HG02588 (cell line): ENCODE measurements around the gene TMEM79.

Experiments
- ATAC-seq: cut with Tn5 transposase; IDR thresholded peaks from one replicate; pipeline ENCODE4 v1.9.1; 2021; ENCODE audit warnings: mild to moderate bottlenecking, moderate library complexity; ENCODE audit not compliant: unreplicated experiment

TMEM79 gene

DNA sequence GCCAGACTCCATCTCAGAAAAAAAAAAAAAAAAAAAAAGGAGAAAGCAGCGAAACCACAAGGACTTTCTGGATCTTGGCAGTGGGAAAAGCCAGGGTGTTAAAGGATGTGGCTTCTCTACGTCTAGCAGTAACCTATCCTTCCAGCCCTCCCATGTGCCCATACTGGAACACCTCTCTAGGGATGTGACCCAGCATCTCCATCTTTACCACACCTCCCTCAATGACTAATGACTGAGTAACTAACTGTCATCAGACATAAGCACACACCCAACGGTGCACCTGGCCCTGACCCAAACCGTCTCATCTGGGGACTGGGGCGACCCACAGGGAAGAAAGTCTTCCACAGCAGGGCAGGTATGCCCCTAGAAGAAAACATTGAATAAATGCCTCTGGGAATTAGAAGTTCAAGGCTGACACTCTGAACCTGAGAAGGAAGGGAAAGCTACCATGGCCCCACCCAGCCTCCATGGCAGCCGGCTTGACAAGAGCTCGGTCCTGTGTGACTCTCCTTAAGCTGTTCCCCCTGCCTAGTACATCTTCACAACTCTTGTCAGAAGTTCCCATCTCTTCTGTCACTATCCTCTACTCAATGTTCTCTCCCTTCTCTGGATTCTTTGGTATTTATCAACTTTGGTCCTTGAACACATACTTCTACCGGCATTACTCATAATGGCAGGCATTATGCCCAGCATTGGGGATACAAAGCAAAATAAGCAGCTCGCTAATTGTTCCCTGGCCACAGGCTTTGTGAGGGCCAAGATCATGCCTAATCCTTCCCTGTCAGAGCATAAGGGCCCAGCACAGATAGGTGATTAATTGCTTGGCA is 21.5 kb upstream of the TMEM79 start:
- no peak for ATAC-seq

DNA sequence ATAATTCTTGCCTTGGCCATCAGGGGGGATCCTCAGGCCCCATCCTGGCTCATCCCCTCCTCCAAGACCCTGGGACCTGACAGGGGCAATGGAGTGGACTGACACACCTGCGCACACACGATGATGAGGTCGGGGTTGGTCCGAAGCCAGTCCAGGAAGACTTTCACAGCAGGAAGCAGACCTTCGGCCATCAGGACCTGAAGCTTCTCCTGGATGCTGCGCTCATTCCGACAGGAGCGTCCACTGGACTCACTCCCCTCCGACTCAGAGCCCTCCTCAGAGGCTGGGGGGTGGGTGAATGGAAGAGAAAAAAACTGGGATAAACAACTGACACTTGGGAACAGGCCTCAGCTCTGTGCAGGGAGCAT is 20.9 kb upstream of the TMEM79 start:
- ATAC-seq = no peak

DNA sequence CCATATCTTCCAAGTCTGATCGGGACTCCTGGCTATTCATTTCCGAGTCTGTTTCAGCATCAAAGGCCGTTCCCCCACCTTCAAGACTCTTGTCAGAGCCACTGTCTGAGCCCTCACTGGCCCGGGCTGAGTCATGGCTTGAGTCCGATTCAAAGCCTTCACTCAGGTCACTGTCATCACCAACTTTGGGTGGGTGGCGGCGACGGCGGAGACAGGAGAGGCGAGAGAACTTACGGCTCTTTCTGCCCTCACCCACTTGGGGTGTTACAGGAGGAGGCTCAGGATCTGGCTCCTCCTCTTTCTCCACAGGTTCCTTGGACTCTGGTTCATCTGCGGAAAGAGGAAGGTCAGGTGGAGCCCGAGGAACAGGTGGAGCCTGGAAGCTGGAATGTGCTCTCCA is 18.1 kb upstream of the TMEM79 start:
- no peak for ATAC-seq

DNA sequence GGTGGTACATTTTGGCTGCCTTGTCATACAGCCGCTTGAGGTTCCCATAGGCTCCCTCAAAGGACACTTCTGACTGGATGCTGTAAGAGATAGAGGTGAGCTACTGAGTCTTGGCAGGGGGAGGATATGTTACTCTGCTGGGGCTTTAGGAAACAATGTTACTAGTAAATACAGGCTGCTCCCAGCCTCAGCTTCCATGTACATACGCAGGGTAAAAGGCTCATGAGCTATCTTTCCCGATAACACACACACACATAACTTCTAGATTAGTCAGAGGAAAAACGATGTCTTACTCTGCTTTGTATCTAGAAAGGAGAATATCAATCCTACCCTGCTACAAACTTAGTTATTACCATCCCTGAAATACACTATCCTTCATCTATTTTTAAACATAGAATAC is 15.8 kb upstream of the TMEM79 start:
- ATAC-seq = no peak

DNA sequence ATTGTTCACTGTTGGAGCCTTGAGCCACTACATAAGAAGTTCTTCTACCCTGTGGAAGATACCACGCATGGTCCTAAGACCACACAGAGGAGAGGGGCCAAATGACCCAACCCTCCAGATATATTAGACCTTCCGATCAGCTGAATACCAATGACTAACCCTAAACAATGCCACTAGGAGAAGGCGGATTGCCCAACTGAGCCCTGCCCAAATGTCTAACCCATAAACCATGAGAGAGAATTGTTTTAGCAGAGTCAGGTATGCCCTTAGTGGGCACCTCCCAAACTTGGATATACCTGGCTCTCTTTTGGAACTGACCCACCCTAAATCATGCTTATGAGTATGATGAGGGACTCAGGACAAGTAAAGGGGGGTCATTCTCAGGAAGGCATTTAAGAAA is 13.8 kb upstream of the TMEM79 start:
- no peak for ATAC-seq

DNA sequence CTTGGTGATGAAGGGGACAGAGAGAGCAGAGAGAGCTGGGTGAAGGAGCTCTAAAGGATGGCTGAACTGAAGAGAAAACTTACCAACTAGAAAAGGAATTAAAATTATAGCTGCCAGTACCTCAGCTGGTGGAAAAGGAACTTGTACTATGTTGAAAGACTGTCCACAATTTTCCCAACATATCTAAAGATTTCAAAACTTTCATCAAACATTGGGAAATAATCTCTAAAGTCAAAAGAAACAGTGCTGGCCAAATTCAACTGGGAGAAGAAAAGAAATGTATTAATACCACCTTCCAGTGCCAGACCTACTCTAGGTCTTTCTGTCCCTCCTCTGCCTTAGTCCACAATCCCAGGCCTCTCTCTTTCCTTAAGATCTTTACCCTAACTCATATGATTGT is 7.6 kb upstream of the TMEM79 start:
- ATAC-seq = no peak

DNA sequence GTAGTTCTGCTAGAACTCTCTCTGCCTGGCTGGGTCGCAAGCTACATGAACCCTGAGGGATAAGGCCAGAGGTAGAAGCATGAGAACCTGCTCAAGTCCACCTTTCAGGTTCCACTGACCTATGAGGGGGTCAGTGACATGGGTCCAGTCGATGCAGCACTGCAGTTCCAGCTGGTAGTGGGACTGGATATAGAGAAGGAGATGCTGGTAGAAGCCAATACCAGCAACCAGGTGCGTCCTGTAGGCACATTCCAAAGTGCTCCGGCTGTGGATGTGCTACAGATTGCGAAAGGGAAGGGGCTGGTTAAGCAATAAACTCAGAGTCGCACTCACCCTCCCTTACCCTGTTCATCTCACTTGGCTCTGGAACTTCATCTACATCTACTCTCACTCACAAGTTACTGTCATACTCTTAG is 7.2 kb upstream of the TMEM79 start:
- no peak for ATAC-seq

DNA sequence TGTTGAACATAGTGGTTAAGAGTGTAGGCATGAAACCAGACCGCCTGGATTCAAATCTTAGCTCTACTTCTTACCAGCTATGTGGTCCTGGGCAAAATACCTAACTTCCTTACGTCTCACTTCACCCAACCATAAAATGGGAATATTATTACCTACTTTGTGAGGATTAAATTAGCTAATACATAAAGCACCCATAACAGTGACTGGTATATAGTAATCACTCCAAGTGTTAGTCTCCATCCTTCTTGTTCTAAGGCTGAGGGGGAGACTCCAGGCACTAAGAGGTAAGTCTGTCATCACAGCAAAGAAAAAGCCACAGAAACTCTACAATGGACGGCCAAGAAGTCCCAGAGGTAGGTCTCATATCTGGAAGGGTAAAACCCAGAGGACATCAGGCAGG is 4.3 kb upstream of the TMEM79 start:
- no peak for ATAC-seq

DNA sequence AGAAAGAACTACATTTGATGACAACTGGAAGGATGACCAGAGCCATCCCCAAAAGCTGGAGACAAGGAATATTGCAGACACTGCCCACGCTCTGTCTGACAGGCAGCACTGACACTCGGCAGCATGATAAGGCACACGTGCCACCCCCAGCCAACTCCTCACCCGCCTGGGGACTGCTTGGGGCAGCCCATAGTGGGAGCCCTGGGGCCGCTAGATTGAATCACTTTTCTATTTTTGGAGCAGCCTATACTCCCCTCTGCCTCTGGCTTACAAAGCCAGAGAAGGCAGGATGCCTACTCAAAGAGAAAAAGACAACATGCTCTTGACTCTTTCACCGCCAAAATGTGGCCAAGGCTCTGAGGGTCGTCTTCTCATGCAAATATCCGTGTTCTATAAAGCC is 2.8 kb upstream of the TMEM79 start:
- ATAC-seq = peak; percentile 39

DNA sequence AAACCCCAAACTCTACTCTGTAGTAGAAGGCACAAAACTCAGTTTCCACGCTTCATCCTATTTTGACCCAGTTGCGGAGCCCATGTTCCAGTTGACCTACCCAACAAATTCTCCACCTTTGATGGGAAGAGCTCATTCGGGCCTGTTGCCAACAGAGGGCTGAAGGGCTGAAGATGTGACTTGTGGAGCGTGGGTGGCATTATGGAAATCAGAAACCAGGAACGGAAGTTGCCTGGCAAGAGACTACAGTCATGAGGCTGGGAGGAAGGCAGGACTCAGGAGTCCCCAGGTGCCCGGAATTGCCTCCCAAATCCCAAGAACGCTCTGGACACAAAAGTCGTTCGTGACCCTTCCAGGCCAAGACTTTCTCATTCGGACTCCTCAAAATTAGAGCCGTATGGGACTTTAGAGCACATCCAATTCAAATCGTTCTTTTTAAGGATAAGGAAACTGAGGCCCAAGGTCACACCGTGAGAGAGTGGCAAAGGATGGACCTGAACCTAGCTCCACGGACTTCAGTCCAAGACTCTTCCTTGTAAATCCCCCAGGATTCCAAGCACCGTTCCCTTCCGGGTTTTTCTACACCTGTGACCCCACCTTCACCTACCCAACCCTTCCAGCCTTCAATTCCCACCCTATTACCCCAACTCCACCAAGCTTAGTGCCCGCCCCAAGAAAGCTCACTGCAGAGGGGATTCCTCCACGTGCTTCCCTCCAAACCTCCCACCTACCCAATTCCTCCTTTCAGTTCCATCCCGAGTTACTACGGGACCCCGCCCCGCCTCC is 2.2 kb upstream of the TMEM79 start:
- ATAC-seq = no peak

DNA sequence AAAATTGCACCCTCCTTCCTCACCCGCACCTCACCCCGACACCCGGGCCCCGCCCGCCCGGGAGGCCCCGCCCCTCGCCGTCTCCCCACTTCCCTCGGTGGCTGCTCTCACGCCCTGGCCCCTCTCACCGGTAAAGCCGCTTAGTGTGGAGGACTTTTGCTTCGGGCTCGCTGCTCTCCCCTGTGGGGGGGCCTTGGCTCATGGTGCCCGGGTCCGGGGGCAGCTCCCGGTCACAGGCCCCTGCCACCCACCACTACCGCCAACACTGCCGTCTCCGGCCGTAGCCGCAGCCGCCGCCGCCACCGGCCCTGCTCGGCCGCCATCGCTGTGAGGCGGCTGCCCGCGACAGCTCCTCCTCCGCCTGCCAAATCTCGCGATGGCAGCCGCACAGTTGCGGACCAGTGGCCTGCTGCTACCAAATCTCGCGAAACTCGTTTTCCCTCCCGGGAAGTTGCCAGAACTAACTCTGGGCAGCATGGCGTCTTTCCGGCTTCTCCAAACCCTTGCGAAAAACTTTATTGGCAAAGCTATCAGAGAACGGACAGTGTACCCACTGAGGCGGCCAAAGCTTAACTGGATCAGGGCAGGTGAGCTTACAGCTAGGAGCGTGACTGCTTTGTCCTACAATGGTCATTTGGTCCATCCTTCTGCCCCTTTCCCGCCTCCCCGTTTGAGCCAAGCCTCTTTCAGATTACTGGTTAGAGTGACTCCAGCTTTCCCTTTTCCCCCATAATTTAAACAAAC is 1.5 kb upstream of the TMEM79 start, which contains the start of gene SMG5:
Gene SMG5, minus strand, starts transcription at position 347 of the 744 bp plus-strand sequence. Its CDS starts 145 bp downstream, at position 202.
- ATAC-seq = peak; percentile 80

DNA sequence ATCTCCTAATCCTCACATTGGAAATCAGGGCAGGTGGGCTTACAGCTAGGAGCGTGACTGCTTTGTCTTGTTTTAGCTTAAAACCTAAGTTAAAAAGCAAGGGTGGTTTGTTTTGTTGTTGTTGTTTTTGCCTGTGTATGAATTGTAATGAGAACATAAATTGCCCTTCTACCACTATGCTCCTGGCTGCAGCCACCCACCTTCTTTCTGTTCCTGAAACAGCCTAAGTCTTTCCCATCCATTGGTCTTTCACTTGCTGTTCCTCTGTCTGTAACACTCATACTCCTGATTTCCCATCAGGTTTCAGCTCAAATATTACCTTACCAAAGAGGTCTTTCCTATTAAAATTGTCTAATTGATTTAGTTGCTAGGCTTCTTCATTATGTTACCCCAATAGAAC is 604 bp upstream of the TMEM79 start:
- ATAC-seq = no peak

DNA sequence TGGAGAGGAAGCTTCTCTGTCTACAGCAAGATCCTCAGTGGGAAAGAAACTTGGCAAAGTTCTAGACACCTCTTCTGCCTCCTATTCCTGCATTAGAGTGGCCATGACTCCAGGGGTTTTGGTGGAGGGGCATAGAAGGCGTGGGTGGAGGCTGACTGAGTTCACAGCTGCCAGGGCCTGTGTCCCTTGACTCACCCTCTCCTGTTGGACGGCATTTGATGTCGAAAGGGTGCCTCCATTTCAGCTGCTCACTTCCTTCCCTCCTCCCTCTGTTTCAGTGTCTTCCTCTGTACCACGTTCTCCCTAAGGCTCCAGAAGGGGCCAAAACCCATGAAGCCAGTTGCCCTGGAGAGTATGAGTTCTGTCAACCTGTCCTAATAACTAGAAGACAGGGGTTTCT is 632 bp downstream of the TMEM79 start:
- ATAC-seq = no peak

DNA sequence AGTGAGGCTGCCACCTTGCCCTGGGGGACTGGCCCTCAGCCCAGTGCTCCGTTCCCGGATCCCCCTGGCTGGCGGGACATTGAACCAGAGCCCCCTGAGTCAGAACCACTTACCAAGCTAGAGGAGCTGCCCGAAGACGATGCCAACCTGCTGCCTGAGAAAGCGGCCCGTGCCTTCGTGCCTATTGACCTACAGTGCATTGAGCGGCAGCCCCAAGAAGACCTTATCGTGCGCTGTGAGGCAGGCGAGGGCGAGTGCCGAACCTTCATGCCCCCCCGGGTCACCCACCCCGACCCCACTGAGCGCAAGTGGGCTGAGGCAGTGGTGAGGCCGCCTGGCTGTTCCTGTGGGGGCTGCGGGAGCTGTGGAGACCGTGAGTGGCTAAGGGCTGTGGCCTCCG is 1.3 kb downstream of the TMEM79 start:
- no peak for ATAC-seq

DNA sequence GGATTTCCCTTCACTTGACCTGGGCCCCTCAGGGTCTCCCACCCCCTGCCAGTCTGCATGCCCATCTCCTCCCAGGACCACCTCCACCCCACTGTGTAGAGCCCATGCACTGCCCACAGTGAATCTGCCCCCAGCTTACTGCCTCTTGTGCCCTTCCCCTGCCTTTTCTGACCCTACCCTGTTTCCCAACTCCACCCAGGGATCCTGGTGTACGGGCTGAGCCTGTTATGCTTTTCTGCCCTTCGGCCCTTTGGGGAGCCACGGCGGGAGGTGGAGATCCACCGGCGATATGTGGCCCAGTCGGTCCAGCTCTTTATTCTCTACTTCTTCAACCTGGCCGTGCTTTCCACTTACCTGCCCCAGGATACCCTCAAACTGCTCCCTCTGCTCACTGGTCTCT is 1.9 kb downstream of the TMEM79 start:
- no peak for ATAC-seq

DNA sequence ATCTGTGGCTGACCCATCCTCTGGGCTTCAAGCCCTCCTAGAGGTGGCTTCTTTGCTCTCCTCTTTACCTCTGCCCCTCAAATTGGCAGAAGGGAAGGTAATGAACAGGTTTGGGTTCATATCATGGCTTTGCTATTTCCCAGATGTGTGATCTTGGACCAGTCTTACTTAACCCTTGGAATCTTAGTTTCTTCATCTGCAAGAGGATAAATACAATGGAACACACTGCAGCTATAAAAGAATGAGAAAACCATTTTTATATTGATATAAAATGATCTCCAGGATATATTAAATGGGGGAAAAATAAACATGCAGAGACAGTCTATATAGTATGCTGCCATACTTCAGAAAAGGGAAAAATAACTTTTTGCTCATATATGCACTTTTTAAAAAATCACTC is 5.7 kb downstream of the TMEM79 start:
- ATAC-seq = no peak

DNA sequence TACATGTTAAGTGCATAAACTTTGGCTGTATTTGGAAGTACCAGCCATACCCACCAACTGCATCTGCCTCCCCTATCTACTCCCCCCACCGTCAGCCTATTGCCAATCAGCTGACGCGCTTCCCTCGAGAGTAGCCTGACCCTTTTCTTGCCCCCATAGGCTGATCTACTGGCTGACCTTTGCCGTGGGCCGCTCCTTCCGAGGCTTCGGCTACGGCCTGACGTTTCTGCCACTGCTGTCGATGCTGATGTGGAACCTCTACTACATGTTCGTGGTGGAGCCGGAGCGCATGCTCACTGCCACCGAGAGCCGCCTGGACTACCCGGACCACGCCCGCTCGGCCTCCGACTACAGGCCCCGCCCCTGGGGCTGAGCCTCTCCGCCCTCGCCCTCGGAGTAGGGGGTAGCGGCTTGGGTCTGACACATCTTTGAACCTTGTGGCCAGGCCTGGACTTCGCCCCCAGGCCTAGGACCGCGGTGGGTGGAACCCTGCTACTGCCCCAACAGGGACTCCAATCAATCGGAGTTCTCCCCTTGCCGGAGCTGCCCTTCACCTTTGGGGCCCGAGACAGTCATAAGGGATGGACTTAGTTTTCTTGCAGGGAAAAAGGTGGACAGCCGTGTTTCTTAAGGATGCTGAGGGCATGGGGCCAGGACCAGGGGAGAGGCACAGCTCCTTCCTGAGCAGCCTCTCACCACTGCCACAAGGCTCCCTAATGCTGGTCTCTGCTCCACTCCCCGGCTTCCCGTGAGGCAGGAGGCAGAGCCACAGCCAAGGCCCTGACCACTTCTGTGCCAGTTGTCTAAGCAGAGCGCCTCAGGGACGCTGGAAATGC is 7.3 kb downstream of the TMEM79 start:
- ATAC-seq = no peak

DNA sequence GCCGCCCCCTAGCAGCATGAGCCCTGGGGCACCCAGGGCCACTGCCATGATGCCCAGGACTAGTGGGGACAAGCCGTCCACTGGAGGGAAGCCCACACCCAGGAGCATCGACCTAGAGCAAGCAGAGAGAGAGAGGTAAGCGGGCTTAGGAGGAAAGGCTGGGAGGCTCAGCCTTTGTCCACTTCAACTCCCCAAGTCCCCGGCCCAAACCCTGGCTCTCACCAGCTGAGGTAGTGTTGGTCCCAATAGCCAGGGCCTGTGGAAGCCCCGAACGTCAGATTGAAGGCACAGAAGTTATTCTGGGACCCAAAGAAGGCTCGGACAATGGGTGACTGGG is 8.9 kb downstream of the TMEM79 start:
- ATAC-seq = no peak

DNA sequence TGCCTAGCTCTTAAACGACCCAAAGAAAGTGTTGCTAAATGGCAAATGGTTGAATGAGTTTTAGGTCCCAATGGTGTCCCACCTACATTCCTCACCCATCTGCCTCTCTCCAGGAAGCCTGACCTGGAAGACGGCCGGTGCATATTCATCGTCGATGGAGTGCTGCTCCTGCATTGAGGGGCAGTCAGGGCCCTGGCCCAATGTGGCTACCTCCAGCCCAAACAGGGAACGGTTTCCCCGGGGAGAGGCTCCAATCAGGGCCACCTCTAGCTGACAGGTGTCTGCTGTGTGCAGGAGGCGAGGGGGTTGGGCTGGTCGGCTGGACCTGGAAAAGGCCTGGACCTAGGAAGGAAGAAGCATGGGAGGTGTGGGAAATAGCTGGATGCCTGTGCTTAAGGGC is 9.8 kb downstream of the TMEM79 start:
- ATAC-seq = no peak

DNA sequence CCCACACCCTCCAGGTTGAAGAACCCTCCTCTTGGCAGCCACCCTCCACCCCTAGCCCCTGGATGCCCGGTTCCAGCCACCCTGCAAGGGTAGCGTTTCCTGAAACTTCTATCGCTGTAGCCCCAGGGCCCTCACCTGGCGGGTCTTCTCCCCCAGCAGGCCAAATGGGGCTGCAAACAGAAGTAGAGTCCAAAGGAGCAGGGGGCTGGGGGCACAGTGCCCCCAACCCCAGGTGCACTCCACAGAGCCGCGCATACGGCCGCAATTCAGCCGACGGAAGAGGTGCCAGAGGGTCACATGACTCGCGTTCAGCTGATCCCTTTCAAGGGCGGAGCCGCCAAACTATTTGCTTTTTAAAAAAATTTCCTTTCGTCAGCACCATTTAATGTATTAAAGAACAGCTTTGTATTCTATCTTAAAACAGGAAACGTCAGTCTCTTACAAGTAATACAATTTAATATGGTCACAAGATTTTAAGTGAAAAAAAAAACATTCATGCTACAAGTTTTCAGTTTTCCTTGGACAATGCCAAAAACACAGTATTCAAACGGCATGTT is 11.3 kb downstream of the TMEM79 start, which contains the start of gene GLMP:
Gene GLMP, minus strand, starts transcription at position 289 of the 557 bp plus-strand sequence. Its CDS starts 34 bp downstream, at position 255.
- peak; percentile 59 for ATAC-seq
